Measurements from ENCODE around the gene EPB41L3. TPM values are rescaled to one million over a fixed set of nuclear protein-coding genes. Genes with fewer than 3 reads are reported as not detected.
"Not testable (repeated sequence)": the region's sequence is repeated elsewhere in the genome, so short reads cannot be mapped to it uniquely, and the experiment has no call there.

The EPB41L3 gene
- total and polyA plus RNA-seq, 4 donors: 99.6 to 226 (median 163) TPM

GRCh38 chr18:5518899-5519371, 24.9 kb downstream of the EPB41L3 start:
- Histone ChIP-seq H3K4me1 (ENCODE audit: control insufficient read depth, insufficient read depth, low read length) (no peaks in the 10 kb centered on the region), H3K36me3 (ENCODE audit: control insufficient read depth, insufficient read depth, low read length) (no peaks in the 10 kb centered on the region), H3K27ac (ENCODE audit: low read depth, low read length) (no peak overlapping the region), H3K9me3 (ENCODE audit: control insufficient read depth, insufficient read depth, low read length) (no peaks in the 10 kb centered on the region), H3K4me3 (ENCODE audit: low read depth, low read length) (no peak overlapping the region), H3K27me3 (ENCODE audit: control insufficient read depth, insufficient read depth, low read length) (no peaks in the 10 kb centered on the region)
- WGBS (ENCODE audit: insufficient coverage): 83% methylated on average over 13 of the region's 13 CpGs
- DNase-seq (ENCODE audit: low read depth in 4 of 6, low spot score in 6 of 6): no peak

DNA sequence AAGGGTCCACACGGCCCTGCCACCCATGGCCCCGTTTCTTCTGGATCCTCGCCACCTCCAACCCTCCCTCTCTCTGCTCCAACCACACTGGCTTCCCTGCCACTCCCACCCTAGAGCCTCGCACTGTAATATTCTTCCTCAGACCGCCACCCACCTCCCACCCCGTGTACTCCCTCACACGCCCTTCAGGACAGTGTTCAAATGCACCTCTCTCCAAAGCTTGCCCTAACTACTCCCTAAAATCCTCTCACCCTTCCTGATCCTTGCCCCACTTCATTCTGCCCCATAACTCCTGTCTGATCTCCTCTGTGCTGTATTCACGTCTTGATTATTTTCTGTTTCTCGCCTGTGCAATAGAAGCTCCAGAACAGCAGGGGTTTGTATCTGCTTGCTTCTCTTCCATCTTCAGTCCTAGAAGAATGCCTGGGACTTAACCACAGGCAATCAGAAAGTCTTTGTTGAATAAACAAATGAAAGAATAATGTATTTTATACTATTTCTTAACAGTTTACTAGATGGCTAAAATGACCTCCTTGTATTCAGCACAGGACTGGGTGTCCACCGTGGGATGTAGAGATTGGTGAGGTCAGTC, 25.5 kb downstream of the EPB41L3 start:
- no peaks in the 10 kb centered on the region for H3K27me3 ChIP-seq (ENCODE audit: control insufficient read depth, insufficient read depth, low read length)
- 90% methylated on average over 10 of the region's 10 CpGs for WGBS (ENCODE audit: insufficient coverage)
- no peaks in the 10 kb centered on the region for H3K36me3 ChIP-seq (ENCODE audit: control insufficient read depth, insufficient read depth, low read length)
- no peak overlapping the region for H3K4me3 ChIP-seq (ENCODE audit: low read depth, low read length)
- H3K9me3 ChIP-seq (ENCODE audit: control insufficient read depth, insufficient read depth, low read length): no peaks in the 10 kb centered on the region
- DNase-seq (ENCODE audit: low read depth in 4 of 6, low spot score in 6 of 6): no peak
- no peak overlapping the region for H3K27ac ChIP-seq (ENCODE audit: low read depth, low read length)
- H3K4me1 ChIP-seq (ENCODE audit: control insufficient read depth, insufficient read depth, low read length): no peaks in the 10 kb centered on the region

DNA sequence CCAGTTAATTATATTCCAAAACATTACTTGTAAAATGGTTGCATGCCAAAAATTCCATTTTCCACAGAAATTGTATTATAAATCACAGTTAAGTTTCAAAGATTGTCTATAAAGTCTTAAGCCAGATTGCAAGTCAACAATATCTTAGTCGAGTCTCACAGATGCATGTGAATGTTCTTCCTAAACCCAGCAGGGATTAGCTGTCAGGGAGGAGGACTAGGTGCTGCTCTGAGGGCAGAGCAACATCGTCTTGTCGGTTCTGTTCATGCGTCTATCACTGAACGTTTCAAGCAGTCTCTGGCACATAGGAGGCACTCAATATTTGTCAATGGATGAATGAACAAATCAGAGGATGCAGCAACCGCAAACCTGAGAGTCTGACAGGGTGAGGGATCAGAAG, 27.0 kb downstream of the EPB41L3 start:
- H3K27me3 ChIP-seq (ENCODE audit: control insufficient read depth, insufficient read depth, low read length): no peaks in the 10 kb centered on the region
- WGBS (ENCODE audit: insufficient coverage): 77% methylated on average over 6 of the region's 6 CpGs
- DNase-seq (ENCODE audit: low read depth in 4 of 6, low spot score in 6 of 6): no peak
- no peak overlapping the region for H3K4me3 ChIP-seq (ENCODE audit: low read depth, low read length)
- no peaks in the 10 kb centered on the region for H3K9me3 ChIP-seq (ENCODE audit: control insufficient read depth, insufficient read depth, low read length)
- no peak overlapping the region for H3K27ac ChIP-seq (ENCODE audit: low read depth, low read length)
- no peaks in the 10 kb centered on the region for H3K36me3 ChIP-seq (ENCODE audit: control insufficient read depth, insufficient read depth, low read length)
- no peaks in the 10 kb centered on the region for H3K4me1 ChIP-seq (ENCODE audit: control insufficient read depth, insufficient read depth, low read length)

GRCh38 chr18:5515011-5515784, 28.6 kb downstream of the EPB41L3 start:
- DNase-seq (ENCODE audit: low read depth in 4 of 6, low spot score in 6 of 6): peak in 2 of 6 donors; percentile 49 to 81

DNA sequence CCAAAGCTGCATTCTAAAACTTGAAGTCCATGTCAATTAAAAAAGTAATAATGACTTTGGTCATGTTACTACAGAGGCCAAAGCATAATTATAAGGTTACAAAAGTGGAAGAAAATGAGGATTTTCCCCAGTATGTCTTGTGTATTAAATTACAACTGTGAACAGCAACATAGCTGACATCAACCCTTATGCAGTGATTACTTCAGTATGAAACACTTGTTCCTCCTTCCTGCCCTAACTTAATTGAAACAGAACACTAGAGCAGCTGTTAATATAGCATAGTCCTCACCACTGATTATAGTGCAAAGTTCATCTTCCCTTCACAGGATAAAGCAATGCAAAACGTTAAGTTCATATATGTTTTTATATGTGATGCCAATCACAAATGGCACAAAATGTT, 29.9 kb downstream of the EPB41L3 start:
- no peak overlapping the region for H3K4me3 ChIP-seq (ENCODE audit: low read depth, low read length)
- H3K27me3 ChIP-seq (ENCODE audit: control insufficient read depth, insufficient read depth, low read length): no peaks in the 10 kb centered on the region
- no peaks in the 10 kb centered on the region for H3K36me3 ChIP-seq (ENCODE audit: control insufficient read depth, insufficient read depth, low read length)
- H3K9me3 ChIP-seq (ENCODE audit: control insufficient read depth, insufficient read depth, low read length): no peaks in the 10 kb centered on the region
- no peak for DNase-seq (ENCODE audit: low read depth in 4 of 6, low spot score in 6 of 6)
- no CpG with 5 or more reads among the region's 1 CpG for WGBS (ENCODE audit: insufficient coverage)
- no peaks in the 10 kb centered on the region for H3K4me1 ChIP-seq (ENCODE audit: control insufficient read depth, insufficient read depth, low read length)
- no peak overlapping the region for H3K27ac ChIP-seq (ENCODE audit: low read depth, low read length)

More at GRCh38 chr18:5515011-5515784, 28.6 kb downstream of the EPB41L3 start:
- no CpG with 5 or more reads among the region's 3 CpGs for WGBS (ENCODE audit: insufficient coverage)
- no peaks in the 10 kb centered on the region for H3K9me3 ChIP-seq (ENCODE audit: control insufficient read depth, insufficient read depth, low read length)
- H3K27ac ChIP-seq (ENCODE audit: low read depth, low read length): no peak overlapping the region
- H3K36me3 ChIP-seq (ENCODE audit: control insufficient read depth, insufficient read depth, low read length): no peaks in the 10 kb centered on the region
- no peaks in the 10 kb centered on the region for H3K4me1 ChIP-seq (ENCODE audit: control insufficient read depth, insufficient read depth, low read length)
- no peak overlapping the region for H3K4me3 ChIP-seq (ENCODE audit: low read depth, low read length)
- no peaks in the 10 kb centered on the region for H3K27me3 ChIP-seq (ENCODE audit: control insufficient read depth, insufficient read depth, low read length)

- Histone ChIP-seq H3K9me3 (ENCODE audit: control insufficient read depth, insufficient read depth, low read length) (no peaks in the 10 kb centered on the region), H3K4me1 (ENCODE audit: control insufficient read depth, insufficient read depth, low read length) (no peaks in the 10 kb centered on the region), H3K27me3 (ENCODE audit: control insufficient read depth, insufficient read depth, low read length) (no peaks in the 10 kb centered on the region), H3K36me3 (ENCODE audit: control insufficient read depth, insufficient read depth, low read length) (no peaks in the 10 kb centered on the region), H3K4me3 (ENCODE audit: low read depth, low read length) (no peak overlapping the region), H3K27ac (ENCODE audit: low read depth, low read length) (no peak overlapping the region)
- WGBS (ENCODE audit: insufficient coverage): 95% methylated on average over 4 of the region's 4 CpGs
- DNase-seq (ENCODE audit: low read depth in 4 of 6, low spot score in 6 of 6): no peak
Measured at GRCh38 chr18:5512176-5512575, 31.6 kb downstream of the EPB41L3 start.

DNA sequence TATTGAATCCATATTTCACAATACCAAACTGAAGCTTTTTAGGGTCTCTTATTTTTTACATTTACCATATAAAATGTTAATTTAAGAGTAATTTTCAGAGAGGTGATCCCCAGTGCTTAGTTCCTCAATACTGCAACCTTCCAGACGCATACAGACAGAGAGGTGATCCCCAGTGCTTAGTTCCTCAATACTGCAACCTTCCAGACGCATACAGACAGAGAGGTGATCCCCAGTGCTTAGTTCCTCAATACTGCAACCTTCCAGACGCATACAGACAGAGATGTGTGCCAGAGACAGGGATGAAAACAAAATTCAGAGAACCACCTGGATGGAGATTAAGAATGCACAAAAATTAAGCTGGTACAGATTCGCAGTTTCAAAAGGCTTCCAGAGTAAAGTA, 32.3 kb downstream of the EPB41L3 start:
- not testable (repeated sequence) for DNase-seq (ENCODE audit: low read depth in 4 of 6, low spot score in 6 of 6); H3K27me3 ChIP-seq (ENCODE audit: control insufficient read depth, insufficient read depth, low read length)
- WGBS (ENCODE audit: insufficient coverage): no CpG with 5 or more reads among the region's 4 CpGs

GRCh38 chr18:5510135-5510846, 33.5 kb downstream of the EPB41L3 start:
- Histone ChIP-seq H3K4me1 (ENCODE audit: control insufficient read depth, insufficient read depth, low read length) (no peaks in the 10 kb centered on the region), H3K4me3 (ENCODE audit: low read depth, low read length) (no peak overlapping the region), H3K36me3 (ENCODE audit: control insufficient read depth, insufficient read depth, low read length) (no peaks in the 10 kb centered on the region), H3K27ac (ENCODE audit: low read depth, low read length) (no peak overlapping the region), H3K27me3 (ENCODE audit: control insufficient read depth, insufficient read depth, low read length) (no peaks in the 10 kb centered on the region), H3K9me3 (ENCODE audit: control insufficient read depth, insufficient read depth, low read length) (no peaks in the 10 kb centered on the region)
- DNase-seq (ENCODE audit: low read depth in 4 of 6, low spot score in 6 of 6): no peak
- 84% methylated on average over 4 of the region's 7 CpGs for WGBS (ENCODE audit: insufficient coverage)

More for the DNA sequence above, 32.3 kb downstream of the EPB41L3 start:
- H3K4me3 ChIP-seq (ENCODE audit: low read depth, low read length); H3K36me3 ChIP-seq (ENCODE audit: control insufficient read depth, insufficient read depth, low read length); H3K27ac ChIP-seq (ENCODE audit: low read depth, low read length); H3K9me3 ChIP-seq (ENCODE audit: control insufficient read depth, insufficient read depth, low read length); H3K4me1 ChIP-seq (ENCODE audit: control insufficient read depth, insufficient read depth, low read length): not testable (repeated sequence)

- DNase-seq (ENCODE audit: low read depth in 4 of 6, low spot score in 6 of 6): no peak
- no peaks in the 10 kb centered on the region for H3K4me1 ChIP-seq (ENCODE audit: control insufficient read depth, insufficient read depth, low read length)
- H3K36me3 ChIP-seq (ENCODE audit: control insufficient read depth, insufficient read depth, low read length): no peaks in the 10 kb centered on the region
- H3K27me3 ChIP-seq (ENCODE audit: control insufficient read depth, insufficient read depth, low read length): no peaks in the 10 kb centered on the region
- no peaks in the 10 kb centered on the region for H3K9me3 ChIP-seq (ENCODE audit: control insufficient read depth, insufficient read depth, low read length)
- WGBS (ENCODE audit: insufficient coverage): 100% methylated on average over 1 of the region's 2 CpGs
- no peak overlapping the region for H3K27ac ChIP-seq (ENCODE audit: low read depth, low read length)
- H3K4me3 ChIP-seq (ENCODE audit: low read depth, low read length): no peak overlapping the region
Measured at GRCh38 chr18:5508821-5509220, 35.0 kb downstream of the EPB41L3 start.

Data from spinal cord (tissue), 10 donors.